ENCODE measurements around the gene PLXNB3. TPM values are rescaled to one million over a fixed set of nuclear protein-coding genes. Genes with fewer than 3 reads are reported as not detected.

Gene PLXNB3
- total RNA-seq, 2 experiments from 2014 or later, result 0.48 to 0.63 TPM

Other genes starting within 250 kb of the PLXNB3 start
- gene ATP2B3, start 246.6 kb upstream of the PLXNB3 start, total RNA-seq, result not detected
- gene CCNQ, start 165.1 kb upstream of the PLXNB3 start, total RNA-seq, result 10 to 100 TPM; 28.0 to 31.7 TPM
- gene DUSP9, start 117.0 kb upstream of the PLXNB3 start, total RNA-seq, result under 1 TPM; 0.11 to 0.15 TPM
- gene PNCK, start 90.4 kb upstream of the PLXNB3 start, total RNA-seq, result not detected
- under 1 TPM; 0.63 to 0.80 TPM for gene SLC6A8, start 76.3 kb upstream of the PLXNB3 start, total RNA-seq
- 100 to 1,000 TPM; 145 to 150 TPM for gene BCAP31, start 39.9 kb upstream of the PLXNB3 start, total RNA-seq
- 1 to 10 TPM; 3.5 to 4.4 TPM for gene ABCD1, start 39.4 kb upstream of the PLXNB3 start, total RNA-seq
- gene SRPK3, start 16.8 kb downstream of the PLXNB3 start, total RNA-seq, result not detected
- gene IDH3G, start 30.1 kb downstream of the PLXNB3 start, total RNA-seq, result 10 to 100 TPM; 52.7 to 55.6 TPM
- gene SSR4, start 30.4 kb downstream of the PLXNB3 start, total RNA-seq, result 100 to 1,000 TPM; 155 to 163 TPM
- gene PDZD4, start 66.3 kb downstream of the PLXNB3 start, total RNA-seq, result under 1 TPM; 0.94 to 0.99 TPM
- gene L1CAM, start 121.9 kb downstream of the PLXNB3 start, total RNA-seq, result under 1 TPM; 0.19 to 0.31 TPM
- not detected for gene AVPR2, start 140.4 kb downstream of the PLXNB3 start, total RNA-seq
- 100 to 1,000 TPM; 112 to 113 TPM for gene ARHGAP4, start 162.0 kb downstream of the PLXNB3 start, total RNA-seq
- gene NAA10, start 170.8 kb downstream of the PLXNB3 start, total RNA-seq, result 100 to 1,000 TPM; 166 to 167 TPM
- 1 to 10 TPM; 5.3 to 6.3 TPM for gene RENBP, start 180.4 kb downstream of the PLXNB3 start, total RNA-seq
- 100 to 1,000 TPM; 136 to 142 TPM for gene HCFC1, start 207.6 kb downstream of the PLXNB3 start, total RNA-seq
- 1 to 10 TPM; 3.5 to 4.0 TPM for gene TMEM187, start 208.5 kb downstream of the PLXNB3 start, total RNA-seq